ENCODE results near the gene KRT82. TPM values are rescaled to one million over a fixed set of nuclear protein-coding genes. Genes with fewer than 3 reads are reported as not detected.

Gene KRT82
- total and polyA plus RNA-seq, 11 donors, result not detected

GRCh38 chr12:52402377-52402776 is 3.8 kb downstream of the KRT82 start:
- peaks cover 0 to 14% (median 0%) of the 10 kb centered on the region in 9 donors for H3K27me3 ChIP-seq
- no peak for ATAC-seq
- H3K9me3 ChIP-seq, result no peaks in the 10 kb centered on the region
- H3K4me3 ChIP-seq, result no peak overlapping the region
- H3K4me1 ChIP-seq, result no peaks in the 10 kb centered on the region
- H3K27ac ChIP-seq, result no peak overlapping the region
- intact Hi-C loops (cut with DNase I), result no loop called here
- 93 to 98% (median 96%) methylated on average over 2 of the region's 2 CpGs for WGBS, 4 donors
- no peak for TF ChIP-seq POLR2A (IDR thresholded peaks at IDR 0.05)
- TF ChIP-seq CTCF (IDR thresholded peaks at IDR 0.05), result no peak
- no peak for DNase-seq
- H3K36me3 ChIP-seq, result no peaks in the 10 kb centered on the region

- H3K9me3 ChIP-seq, result no peaks in the 10 kb centered on the region
- H3K27me3 ChIP-seq, result peaks cover 0 to 14% (median 0%) of the 10 kb centered on the region in 9 donors
- H3K4me3 ChIP-seq, result no peak overlapping the region
- H3K4me1 ChIP-seq, result no peaks in the 10 kb centered on the region
- WGBS, 4 donors, result 75 to 86% (median 82%) methylated on average over 4 of the region's 4 CpGs
- intact Hi-C loops (cut with DNase I), result no loop called here
- TF ChIP-seq CTCF (IDR thresholded peaks at IDR 0.05) (no peak), POLR2A (IDR thresholded peaks at IDR 0.05) (no peak)
- no peak for DNase-seq
- no peak overlapping the region for H3K27ac ChIP-seq
- no peaks in the 10 kb centered on the region for H3K36me3 ChIP-seq
- no peak for ATAC-seq
These were observed 4.2 kb downstream of the KRT82 start for GRCh38 chr12:52401926-52402325.

GRCh38 chr12:52401526-52401925 is 4.6 kb downstream of the KRT82 start:
- ATAC-seq (no peak), DNase-seq (no peak)
- 84 to 88% (median 87%) methylated on average over 5 of the region's 5 CpGs for WGBS, 4 donors
- no peaks in the 10 kb centered on the region for H3K36me3 ChIP-seq
- H3K27me3 ChIP-seq, result peaks cover 0 to 11% (median 0%) of the 10 kb centered on the region in 9 donors
- TF ChIP-seq POLR2A (IDR thresholded peaks at IDR 0.05) (no peak), CTCF (IDR thresholded peaks at IDR 0.05) (no peak)
- H3K4me3 ChIP-seq, result no peak overlapping the region
- no peak overlapping the region for H3K27ac ChIP-seq
- intact Hi-C loops (cut with DNase I), result no loop called here
- H3K4me1 ChIP-seq, result no peaks in the 10 kb centered on the region
- H3K9me3 ChIP-seq, result no peaks in the 10 kb centered on the region

- WGBS, 4 donors, result 86 to 95% (median 88%) methylated on average over 9 of the region's 9 CpGs
These were observed 5.2 kb downstream of the KRT82 start for GRCh38 chr12:52400906-52401305.

More at GRCh38 chr12:52400906-52401305, 5.2 kb downstream of the KRT82 start:
- H3K36me3 ChIP-seq, result no peaks in the 10 kb centered on the region
- TF ChIP-seq POLR2A (IDR thresholded peaks at IDR 0.05) (no peak), CTCF (IDR thresholded peaks at IDR 0.05) (no peak)
- ATAC-seq (no peak), DNase-seq (no peak)
- intact Hi-C loops (cut with DNase I), result no loop called here
- no peak overlapping the region for H3K4me3 ChIP-seq
- peaks cover 0 to 14% (median 0%) of the 10 kb centered on the region in 9 donors for H3K27me3 ChIP-seq
- H3K9me3 ChIP-seq, result no peaks in the 10 kb centered on the region
- no peaks in the 10 kb centered on the region for H3K4me1 ChIP-seq
- H3K27ac ChIP-seq, result no peak overlapping the region
